ENCODE results near the gene IGFBP5. TPM values are rescaled to one million over a fixed set of nuclear protein-coding genes. Genes with fewer than 3 reads are reported as not detected.

The IGFBP5 gene
- total and polyA plus RNA-seq, 2 of the 8 experiments (the other 6 are each of a cell fraction or from before 2014, with no cell fraction given): 2.2 to 2.5 TPM

- no peak for TF ChIP-seq TBP (IDR thresholded peaks at IDR 0.05; ENCODE audit: low read depth, low read length)
- no peak for TF ChIP-seq CEBPB (IDR thresholded peaks at IDR 0.05; ENCODE audit: low read depth, low read length)
- no peak for TF ChIP-seq MAX (IDR thresholded peaks at IDR 0.05)
- TF ChIP-seq CBX8 (IDR thresholded peaks at IDR 0.05; ENCODE audit: borderline replicate concordance, low read depth, low read length): no peak
Measured at GRCh38 chr2:216743781-216744180, 48.4 kb upstream of the IGFBP5 start (continued).

Data from H1 (cell line).